Peyer's patch (tissue), 4 donors: ENCODE results near the gene SYNE4. TPM values are rescaled to one million over a fixed set of nuclear protein-coding genes. Genes with fewer than 3 reads are reported as not detected.

Experiments
- DNase-seq, 3 donors: peaks; one replicate each; pipeline ENCODE4 v3.0.0-alpha.2; 2017 to 2019
- H3K27ac ChIP-seq, 4 donors: fragments of 200-600 bp; sonication (generic); one replicate each; pipeline ENCODE4 v1.5.1; 2016 to 2019
- H3K27me3 ChIP-seq, 2 donors: fragments of 200-600 bp; sonication (generic); one replicate each; pipeline ENCODE4 v1.5.1; 2019
- H3K36me3 ChIP-seq, 3 donors: fragments of 200-600 bp; sonication (generic); one replicate each; pipeline ENCODE4 v1.5.1; 2016 to 2019
- H3K4me1 ChIP-seq, 4 donors: fragments of 200-600 bp; sonication (generic); one replicate each; pipeline ENCODE4 v1.5.1; 2016 to 2019
- H3K4me3 ChIP-seq, 4 donors: fragments of 200-600 bp; sonication (generic); 1 replicate in 3 of 4; 2 replicates in 1 of 4; pipeline ENCODE4 v1.5.1; 2016 to 2019; ENCODE audit warnings: mild to moderate bottlenecking in 1 of 4
- H3K9me3 ChIP-seq, 4 donors: fragments of 200-600 bp; sonication (generic); one replicate each; pipeline ENCODE4 v1.5.1; 2016 to 2019; ENCODE audit warnings: mild to moderate bottlenecking in 1 of 4
- CTCF ChIP-seq, 6 experiments: fragments of 450-650 bp in 4 of 6; fragments of 200-600 bp in 2 of 6; sonication (generic) in 1 of 6; IDR thresholded peaks; one replicate each; pipeline ENCODE4 v1.5.1; 2017 to 2019; ENCODE audit warnings: antibody characterized with exemption in 6 of 6, mild to moderate bottlenecking in 3 of 6, moderate library complexity in 1 of 6
- POLR2A ChIP-seq, 2 donors: fragments of 450-650 bp; IDR thresholded peaks; one replicate each; pipeline ENCODE4 v1.5.1; 2017; ENCODE audit warnings: antibody characterized with exemption in 2 of 2, mild to moderate bottlenecking in 2 of 2, moderate library complexity in 2 of 2
- total RNA-seq, 4 donors: library from RNA; depleted of rRNA; stranded (reverse); fragments of >200 nt; gene quantifications; one replicate each; pipeline ENCODE4 v1.1.0, GENCODE V29; 2016

Gene SYNE4
- total RNA-seq, 4 donors from 2014 or later = 0.67 to 6.8 (median 6.1) TPM; not detected in 1

GRCh38 chr19:36030264-36031148, 21.9 kb upstream of the SYNE4 start:
- Histone ChIP-seq H3K4me3 (no peak overlapping the region), H3K36me3 (peaks cover 0 to 8% (median 0%) of the 10 kb centered on the region in 3 donors), H3K9me3 (no peaks in the 10 kb centered on the region), H3K27ac (no peak overlapping the region), H3K4me1 (peaks cover 0 to 9% (median 2%) of the 10 kb centered on the region in 4 donors), H3K27me3 (no peaks in the 10 kb centered on the region)
- no peak for DNase-seq
- TF ChIP-seq CTCF (IDR thresholded peaks at IDR 0.05) (peak in 1 of 6 experiments; percentile 9), POLR2A (IDR thresholded peaks at IDR 0.05) (no peak)

DNA sequence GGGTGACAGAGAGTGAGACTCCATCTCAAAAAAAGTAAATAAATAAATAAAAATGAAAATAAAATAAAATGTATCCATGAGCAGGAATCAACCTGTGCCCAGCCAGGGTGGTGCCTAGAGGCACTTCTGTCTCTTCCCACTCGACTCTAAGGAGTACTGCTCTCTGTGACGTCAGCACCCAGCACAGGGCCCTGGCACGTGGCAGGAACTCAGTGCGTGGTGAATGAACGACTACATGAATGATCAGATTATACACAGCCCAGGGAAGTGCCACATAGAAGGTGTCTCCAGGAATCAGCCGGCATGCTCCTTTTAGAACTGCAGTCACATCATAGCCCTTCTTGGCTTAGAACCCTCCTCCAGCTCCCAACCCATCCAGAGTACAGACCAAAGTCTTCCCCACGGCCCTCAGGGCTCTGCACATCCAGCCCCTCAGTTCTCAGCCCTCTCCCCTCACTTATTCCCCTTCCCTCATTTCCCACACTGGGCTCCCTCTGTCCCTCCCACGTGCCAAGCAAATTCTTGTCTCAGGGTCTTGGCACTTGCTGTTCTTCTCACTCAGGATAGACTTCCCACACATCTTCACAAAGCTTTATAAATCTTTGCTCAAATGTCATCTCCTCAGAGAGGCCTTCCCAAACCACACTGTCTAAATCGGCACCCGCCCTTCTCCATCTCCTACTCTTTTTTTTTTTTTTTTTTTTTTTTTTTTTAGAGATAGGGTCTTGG, 19.9 kb upstream of the SYNE4 start:
- Histone ChIP-seq H3K4me3 (no peak overlapping the region), H3K27ac (no peak overlapping the region), H3K9me3 (no peaks in the 10 kb centered on the region), H3K4me1 (peaks cover 0 to 9% (median 2%) of the 10 kb centered on the region in 4 donors), H3K36me3 (peaks cover 0 to 14% (median 0%) of the 10 kb centered on the region in 3 donors), H3K27me3 (no peaks in the 10 kb centered on the region)
- no peak for DNase-seq
- TF ChIP-seq CTCF (IDR thresholded peaks at IDR 0.05) (no peak), POLR2A (IDR thresholded peaks at IDR 0.05) (no peak)

GRCh38 chr19:36027696-36028095, 19.1 kb upstream of the SYNE4 start:
- H3K4me1 ChIP-seq = peaks cover 0 to 4% (median 1%) of the 10 kb centered on the region in 4 donors
- H3K4me3 ChIP-seq = no peak overlapping the region
- no peak for DNase-seq
- H3K27ac ChIP-seq = no peak overlapping the region
- TF ChIP-seq CTCF (IDR thresholded peaks at IDR 0.05) (no peak), POLR2A (IDR thresholded peaks at IDR 0.05) (no peak)
- peaks cover 0 to 16% (median 0%) of the 10 kb centered on the region in 3 donors for H3K36me3 ChIP-seq
- H3K27me3 ChIP-seq = no peaks in the 10 kb centered on the region
- H3K9me3 ChIP-seq = no peaks in the 10 kb centered on the region

DNA sequence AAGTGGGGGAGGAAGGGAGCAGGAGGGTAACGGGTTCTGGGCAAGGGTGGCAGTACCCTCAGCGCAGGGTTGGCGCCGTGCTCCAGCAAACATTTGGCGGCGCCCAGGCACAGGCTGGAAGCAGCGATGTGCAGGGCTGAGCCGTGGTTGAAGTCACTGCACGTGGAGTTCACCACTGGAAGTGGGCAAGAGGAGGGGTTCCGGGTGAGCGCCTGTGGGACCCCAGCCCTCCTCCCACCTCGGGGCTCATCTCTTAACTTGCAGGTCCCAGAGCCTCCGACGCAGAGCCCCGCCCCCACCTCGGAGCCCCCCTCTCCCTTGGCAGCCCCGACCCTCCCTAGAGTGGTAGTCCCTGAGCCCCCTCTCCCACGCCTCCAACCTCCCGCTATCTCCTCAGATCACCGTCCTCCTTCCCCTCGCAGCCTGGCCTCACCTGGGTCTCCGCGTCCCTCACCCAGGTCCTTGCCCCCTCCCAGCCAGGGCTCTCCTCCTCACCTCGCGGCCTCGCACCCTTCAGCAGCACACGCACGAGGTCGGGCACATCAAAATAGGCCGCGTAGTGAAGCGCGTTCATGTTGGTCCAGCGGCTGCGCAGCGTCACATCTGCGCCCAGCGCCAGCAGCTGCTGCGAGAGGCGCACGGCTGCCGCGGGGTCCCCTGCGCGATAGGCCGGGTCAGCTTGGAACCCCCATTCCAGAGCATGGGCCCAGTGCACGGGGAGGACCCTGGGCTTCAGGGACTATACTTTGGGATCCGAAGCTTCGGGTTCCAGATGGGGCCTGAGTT, 17.7 kb upstream of the SYNE4 start:
- no peaks in the 10 kb centered on the region for H3K27me3 ChIP-seq
- no peak overlapping the region for H3K27ac ChIP-seq
- TF ChIP-seq CTCF (IDR thresholded peaks at IDR 0.05) = no peak
- no peak overlapping the region for H3K4me3 ChIP-seq
- H3K4me1 ChIP-seq = no peaks in the 10 kb centered on the region
- no peaks in the 10 kb centered on the region for H3K9me3 ChIP-seq
- H3K36me3 ChIP-seq = peaks cover 0 to 25% (median 0%) of the 10 kb centered on the region in 3 donors
- no peak for DNase-seq

- DNase-seq = no peak
- Histone ChIP-seq H3K27me3 (no peaks in the 10 kb centered on the region), H3K9me3 (no peaks in the 10 kb centered on the region), H3K4me3 (no peak overlapping the region), H3K4me1 (no peaks in the 10 kb centered on the region), H3K27ac (no peak overlapping the region), H3K36me3 (peaks cover 0 to 30% (median 0%) of the 10 kb centered on the region in 3 donors)
- TF ChIP-seq CTCF (IDR thresholded peaks at IDR 0.05) = no peak
- TF ChIP-seq POLR2A (IDR thresholded peaks at IDR 0.05) = no peak
These were observed 16.9 kb upstream of the SYNE4 start for GRCh38 chr19:36025541-36025940.
